ENCODE measurements around the gene PCDH11Y.
"Not testable (repeated sequence)": the region's sequence is repeated elsewhere in the genome, so short reads cannot be mapped to it uniquely, and the experiment has no call there.

- not testable (repeated sequence) for TF ChIP-seq POLR2A, CTCF (IDR thresholded peaks at IDR 0.05)
Observed at GRCh38 chrY:5761403-5761802, 761.3 kb downstream of the PCDH11Y start.

Measured in prostate gland (tissue), 2 donors.